ENCODE results near the gene IGLL5. TPM values are rescaled to one million over a fixed set of nuclear protein-coding genes. Genes with fewer than 3 reads are reported as not detected.

The IGLL5 gene
- total RNA-seq, 1 experiment from 2014 or later = not detected

DNA sequence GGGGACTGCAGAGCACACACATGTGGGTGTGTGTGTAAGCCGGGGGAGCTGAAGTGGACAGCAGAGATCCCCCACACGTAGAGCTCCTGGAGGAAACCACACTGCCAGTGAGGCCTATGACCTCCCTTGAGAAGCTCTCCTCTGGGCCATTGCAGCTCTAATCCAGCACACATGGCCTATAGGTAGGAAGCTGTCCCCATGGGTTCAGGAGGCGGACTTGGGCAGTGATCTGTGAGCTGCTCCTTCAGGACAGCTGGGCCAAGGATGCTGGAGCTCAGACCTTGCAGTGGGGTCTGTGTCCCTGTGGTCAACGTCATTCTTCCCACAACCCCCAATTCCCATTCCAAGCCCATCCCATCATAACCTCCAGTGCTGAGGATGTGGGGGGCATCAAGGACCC is 29.8 kb downstream of the IGLL5 start:
- Mint-ChIP-seq H3K36me3 (ENCODE audit: insufficient read depth, unreplicated experiment) (no peaks in the 10 kb centered on the region), H3K27ac (ENCODE audit: low read depth, unreplicated experiment) (no peak overlapping the region), H3K4me3 (ENCODE audit: unreplicated experiment) (no peak overlapping the region), H3K27me3 (ENCODE audit: insufficient read depth, unreplicated experiment) (peaks cover 77% of the 10 kb centered on the region), H3K9me3 (ENCODE audit: unreplicated experiment) (no peaks in the 10 kb centered on the region), H3K4me1 (ENCODE audit: insufficient read depth, unreplicated experiment) (no peaks in the 10 kb centered on the region)
- intact Hi-C loops (cut with micrococcal nuclease) = no loop called here
- POLR2A ChIA-PET = no interaction called here
- CTCF ChIA-PET = no interaction called here
- TF ChIP-seq, protein P1, sequence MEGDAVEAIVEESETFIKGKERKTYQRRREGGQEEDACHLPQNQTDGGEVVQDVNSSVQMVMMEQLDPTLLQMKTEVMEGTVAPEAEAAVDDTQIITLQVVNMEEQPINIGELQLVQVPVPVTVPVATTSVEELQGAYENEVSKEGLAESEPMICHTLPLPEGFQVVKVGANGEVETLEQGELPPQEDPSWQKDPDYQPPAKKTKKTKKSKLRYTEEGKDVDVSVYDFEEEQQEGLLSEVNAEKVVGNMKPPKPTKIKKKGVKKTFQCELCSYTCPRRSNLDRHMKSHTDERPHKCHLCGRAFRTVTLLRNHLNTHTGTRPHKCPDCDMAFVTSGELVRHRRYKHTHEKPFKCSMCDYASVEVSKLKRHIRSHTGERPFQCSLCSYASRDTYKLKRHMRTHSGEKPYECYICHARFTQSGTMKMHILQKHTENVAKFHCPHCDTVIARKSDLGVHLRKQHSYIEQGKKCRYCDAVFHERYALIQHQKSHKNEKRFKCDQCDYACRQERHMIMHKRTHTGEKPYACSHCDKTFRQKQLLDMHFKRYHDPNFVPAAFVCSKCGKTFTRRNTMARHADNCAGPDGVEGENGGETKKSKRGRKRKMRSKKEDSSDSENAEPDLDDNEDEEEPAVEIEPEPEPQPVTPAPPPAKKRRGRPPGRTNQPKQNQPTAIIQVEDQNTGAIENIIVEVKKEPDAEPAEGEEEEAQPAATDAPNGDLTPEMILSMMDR (IDR thresholded peaks at IDR 0.05; ENCODE audit: unreplicated experiment) = no peak
- DNase-seq (ENCODE audit: unreplicated experiment) = no peak
- no TSS peak for BruUV-seq (replicated peaks)

DNA sequence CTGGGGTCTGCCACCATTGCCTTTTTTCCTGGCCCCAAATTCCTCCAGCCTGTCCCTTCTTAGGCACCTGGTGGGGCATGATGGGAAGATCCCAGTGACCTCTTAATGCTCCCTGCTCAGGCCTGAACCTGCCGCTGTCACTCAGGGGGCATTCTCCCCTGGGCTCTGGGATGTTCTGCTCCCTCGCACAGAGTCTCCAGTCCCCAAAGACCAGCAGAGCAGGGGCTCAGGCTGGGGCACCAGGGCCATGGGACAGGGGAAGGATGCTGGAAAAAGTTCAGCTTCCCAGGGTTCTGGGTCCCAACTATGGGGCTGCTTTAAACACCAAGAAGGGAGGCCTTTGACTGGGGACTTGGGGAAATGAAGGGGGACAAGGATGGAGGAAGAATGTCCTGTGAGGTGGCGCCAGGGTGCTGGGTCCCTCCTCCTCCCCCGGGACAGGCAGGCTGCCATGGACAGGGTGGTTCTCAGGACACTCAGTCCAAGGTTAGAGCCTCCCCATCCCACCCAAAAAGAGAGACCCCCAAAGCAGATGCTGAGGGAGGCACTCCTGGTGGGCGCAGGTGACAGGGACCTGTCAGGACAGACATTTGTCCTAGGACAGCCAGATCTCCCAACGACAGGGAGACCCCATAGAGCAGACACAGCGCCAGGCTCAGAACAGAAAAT is 30.8 kb downstream of the IGLL5 start:
- BruUV-seq (replicated peaks) = no TSS peak
- TF ChIP-seq, protein P1 (IDR thresholded peaks at IDR 0.05; ENCODE audit: unreplicated experiment) = no peak

DNA sequence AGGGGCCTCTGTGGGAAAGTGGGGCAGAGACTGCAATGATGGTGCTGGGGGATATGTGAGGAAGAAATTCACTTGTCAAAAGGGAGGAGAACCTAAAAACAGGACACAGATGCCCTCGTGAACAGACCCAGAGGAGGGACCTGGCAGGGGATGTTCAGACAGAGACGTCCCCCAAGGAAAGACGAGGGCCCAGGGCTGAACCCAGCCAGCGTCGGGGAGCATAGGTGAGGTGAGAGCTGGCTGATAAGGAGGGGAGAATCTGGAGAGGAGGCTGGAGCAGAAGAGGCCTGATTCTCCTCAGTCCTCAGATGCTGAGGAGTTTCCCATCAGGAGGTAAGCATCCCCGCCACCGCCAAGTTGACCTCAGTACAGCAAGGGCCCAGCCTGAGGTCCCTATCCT is 31.4 kb downstream of the IGLL5 start:
- Mint-ChIP-seq H3K9me3 (ENCODE audit: unreplicated experiment) (no peaks in the 10 kb centered on the region), H3K36me3 (ENCODE audit: insufficient read depth, unreplicated experiment) (no peaks in the 10 kb centered on the region), H3K4me3 (ENCODE audit: unreplicated experiment) (no peak overlapping the region), H3K27me3 (ENCODE audit: insufficient read depth, unreplicated experiment) (peaks cover 60% of the 10 kb centered on the region), H3K4me1 (ENCODE audit: insufficient read depth, unreplicated experiment) (no peaks in the 10 kb centered on the region), H3K27ac (ENCODE audit: low read depth, unreplicated experiment) (no peak overlapping the region)
- BruUV-seq (replicated peaks) = no TSS peak
- POLR2A ChIA-PET = no interaction called here
- CTCF ChIA-PET = no interaction called here
- TF ChIP-seq, protein P1 (IDR thresholded peaks at IDR 0.05; ENCODE audit: unreplicated experiment) = no peak
- intact Hi-C loops (cut with micrococcal nuclease) = no loop called here
- DNase-seq (ENCODE audit: unreplicated experiment) = no peak

More for the DNA sequence above, 30.8 kb downstream of the IGLL5 start:
- no peak overlapping the region for H3K4me3 Mint-ChIP-seq (ENCODE audit: unreplicated experiment)
- H3K36me3 Mint-ChIP-seq (ENCODE audit: insufficient read depth, unreplicated experiment) = no peaks in the 10 kb centered on the region
- H3K27ac Mint-ChIP-seq (ENCODE audit: low read depth, unreplicated experiment) = no peak overlapping the region
- no peak for DNase-seq (ENCODE audit: unreplicated experiment)
- no peaks in the 10 kb centered on the region for H3K9me3 Mint-ChIP-seq (ENCODE audit: unreplicated experiment)
- intact Hi-C loops (cut with micrococcal nuclease) = no loop called here
- H3K4me1 Mint-ChIP-seq (ENCODE audit: insufficient read depth, unreplicated experiment) = no peaks in the 10 kb centered on the region
- peaks cover 66% of the 10 kb centered on the region for H3K27me3 Mint-ChIP-seq (ENCODE audit: insufficient read depth, unreplicated experiment)
- CTCF ChIA-PET = no interaction called here
- POLR2A ChIA-PET = no interaction called here

DNA sequence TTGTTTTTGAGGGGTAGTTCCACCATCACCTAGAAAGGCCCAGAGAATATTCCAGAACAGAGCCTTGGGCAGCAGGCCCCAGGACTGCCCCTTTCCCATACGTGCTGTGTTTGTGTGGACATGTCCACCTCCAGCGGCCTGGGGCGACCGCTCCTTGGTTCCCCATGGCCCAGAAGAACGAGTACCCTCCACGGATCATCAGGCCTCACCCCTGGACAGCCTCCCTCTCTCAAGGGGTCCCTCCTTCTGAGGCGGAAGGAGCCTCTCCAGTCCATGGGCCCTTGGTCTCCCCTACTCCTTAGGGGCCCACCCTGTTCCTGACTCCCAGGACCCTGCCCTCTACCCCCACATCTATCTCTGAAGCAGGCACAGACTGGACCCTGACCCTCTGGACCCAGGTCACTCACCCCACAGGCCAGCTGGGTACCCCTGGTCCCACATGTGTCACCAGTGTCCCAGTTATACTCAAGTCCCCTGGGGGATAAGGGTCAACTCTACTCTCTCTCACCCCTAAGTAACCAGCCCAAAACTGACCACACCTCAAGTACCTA is 32.6 kb downstream of the IGLL5 start:
- no peaks in the 10 kb centered on the region for H3K9me3 Mint-ChIP-seq (ENCODE audit: unreplicated experiment)
- TF ChIP-seq, protein P1 (IDR thresholded peaks at IDR 0.05; ENCODE audit: unreplicated experiment) = no peak
- ChIA-PET CTCF (interaction anchor here (0.6 kb wide), 1 partner anchor 211 kb away, joined by 3 read pairs; no protein-coding TSS in a partner anchor), POLR2A (no interaction called here)
- peaks cover 58% of the 10 kb centered on the region for H3K27me3 Mint-ChIP-seq (ENCODE audit: insufficient read depth, unreplicated experiment)
- intact Hi-C loops (cut with micrococcal nuclease) = no loop called here
- no peak overlapping the region for H3K4me3 Mint-ChIP-seq (ENCODE audit: unreplicated experiment)
- BruUV-seq (replicated peaks) = no TSS peak
- no peak overlapping the region for H3K27ac Mint-ChIP-seq (ENCODE audit: low read depth, unreplicated experiment)
- no peaks in the 10 kb centered on the region for H3K4me1 Mint-ChIP-seq (ENCODE audit: insufficient read depth, unreplicated experiment)
- H3K36me3 Mint-ChIP-seq (ENCODE audit: insufficient read depth, unreplicated experiment) = no peaks in the 10 kb centered on the region
- no peak for DNase-seq (ENCODE audit: unreplicated experiment)
